H1 (cell line): ENCODE measurements around the gene EMP3. TPM values are rescaled to one million over a fixed set of nuclear protein-coding genes. Genes with fewer than 3 reads are reported as not detected.

Source experiments
- E2F6 ChIP-seq: IDR thresholded peaks from 2 replicates; pipeline ENCODE4 v1.6.1; 2012; ENCODE audit warnings: inconsistent platforms
- polyA plus RNA-seq, 7 experiments: library from polyadenylated mRNA; depleted of rRNA in 3 of 7; stranded (reverse) in 5 of 7; unstranded in 2 of 7; fragments of >200 nt in 5 of 7; fragments of 200-250 nt in 2 of 7; gene quantifications; 1 replicate in 5 of 7; 2 replicates in 1 of 7; 4 replicates in 1 of 7; pipeline versions ENCODE4 v1.2.1 to v1.2.3, GENCODE V29; 2011 to 2013; ENCODE audit warnings: missing spikeins in 2 of 7, mixed read lengths in 2 of 7
- total RNA-seq: library from RNA; stranded (reverse); fragmentation: NEBNext Ultra II Directional; extraction: Animal tissue kit (Norgen Biotek cat#: 25700); gene quantifications from 2 replicates; pipeline ENCODE4 v1.2.1, GENCODE V29; 2021

The EMP3 gene
- total and polyA plus RNA-seq, 2 of the 8 experiments (the other 6 are each of a cell fraction or from before 2014, with no cell fraction given): 18.4 to 87.8 TPM

GRCh38 chr19:48379058-48379457 lies 53.7 kb downstream of the EMP3 start (continued):
- TF ChIP-seq E2F6: no peak

Other genes with a start within 250 kb of the EMP3 start
- 14.9 and 17.5 TPM in 2 replicates for gene PLA2G4C, start 214.7 kb upstream of the EMP3 start, total RNA-seq
- gene PLA2G4C, start 214.7 kb upstream of the EMP3 start, polyA plus RNA-seq (2011; rRNA removed): 14.9 and 20.5 TPM in 2 replicates
- gene LIG1, start 155.2 kb upstream of the EMP3 start, total RNA-seq: 97.7 and 113 TPM in 2 replicates
- 67.6 and 87.0 TPM in 2 replicates for gene LIG1, start 155.2 kb upstream of the EMP3 start, polyA plus RNA-seq (2011; rRNA removed)
- gene ZSWIM9, start 154.9 kb upstream of the EMP3 start, total RNA-seq: 10.1 and 10.4 TPM in 2 replicates
- gene ZSWIM9, start 154.9 kb upstream of the EMP3 start, polyA plus RNA-seq (2011; rRNA removed): 1.5 and 3.8 TPM in 2 replicates
- 24.4 and 26.2 TPM in 2 replicates for gene CARD8, start 69.6 kb upstream of the EMP3 start, total RNA-seq
- gene CARD8, start 69.6 kb upstream of the EMP3 start, polyA plus RNA-seq (2011; rRNA removed): 8.9 and 11.7 TPM in 2 replicates
- gene ZNF114, start 55.5 kb upstream of the EMP3 start, total RNA-seq: 19.2 TPM in 2 replicates
- gene ZNF114, start 55.5 kb upstream of the EMP3 start, polyA plus RNA-seq (2011; rRNA removed): 7.3 and 8.2 TPM in 2 replicates
- 14.2 and 14.7 TPM in 2 replicates for gene TMEM143, start 38.4 kb downstream of the EMP3 start, total RNA-seq
- gene TMEM143, start 38.4 kb downstream of the EMP3 start, polyA plus RNA-seq (2011; rRNA removed): 19.1 and 26.7 TPM in 2 replicates
- gene SYNGR4, start 38.8 kb downstream of the EMP3 start, total RNA-seq: 1.1 TPM in 1 of 2 replicates, not detected in the other
- gene SYNGR4, start 38.8 kb downstream of the EMP3 start, polyA plus RNA-seq (2011; rRNA removed): 0.27 and 0.41 TPM in 2 replicates
- gene KDELR1, start 66.0 kb downstream of the EMP3 start, total RNA-seq: 224 and 225 TPM in 2 replicates
- gene KDELR1, start 66.0 kb downstream of the EMP3 start, polyA plus RNA-seq (2011; rRNA removed): 231 and 249 TPM in 2 replicates
- 11.0 and 12.4 TPM in 2 replicates for gene GRIN2D, start 68.1 kb downstream of the EMP3 start, total RNA-seq
- 2.2 and 4.9 TPM in 2 replicates for gene GRIN2D, start 68.1 kb downstream of the EMP3 start, polyA plus RNA-seq (2011; rRNA removed)
- gene GRWD1, start 120.4 kb downstream of the EMP3 start, total RNA-seq: 61.9 and 64.9 TPM in 2 replicates
- gene GRWD1, start 120.4 kb downstream of the EMP3 start, polyA plus RNA-seq (2011; rRNA removed): 36.9 and 46.4 TPM in 2 replicates
- 0.89 and 1.0 TPM in 2 replicates for gene KCNJ14, start 130.0 kb downstream of the EMP3 start, total RNA-seq
- gene KCNJ14, start 130.0 kb downstream of the EMP3 start, polyA plus RNA-seq (2011; rRNA removed): 0.45 and 0.61 TPM in 2 replicates
- 67.7 and 71.4 TPM in 2 replicates for gene CYTH2, start 143.8 kb downstream of the EMP3 start, total RNA-seq
- gene CYTH2, start 143.8 kb downstream of the EMP3 start, polyA plus RNA-seq (2011; rRNA removed): 43.7 and 62.5 TPM in 2 replicates
- 12.4 and 13.6 TPM in 2 replicates for gene LMTK3, start 186.3 kb downstream of the EMP3 start, total RNA-seq
- gene LMTK3, start 186.3 kb downstream of the EMP3 start, polyA plus RNA-seq (2011; rRNA removed): 2.7 and 7.3 TPM in 2 replicates
- 0.99 and 1.5 TPM in 2 replicates for gene SULT2B1, start 226.6 kb downstream of the EMP3 start, total RNA-seq
- gene SULT2B1, start 226.6 kb downstream of the EMP3 start, polyA plus RNA-seq (2011; rRNA removed): 2.6 and 3.8 TPM in 2 replicates